GM12865 (cell line): ENCODE measurements around the gene TRAPPC12.
"Not testable (repeated sequence)": the region's sequence is repeated elsewhere in the genome, so short reads cannot be mapped to it uniquely, and the experiment has no call there.

Source experiments
- DNase-seq: peaks from one replicate; pipeline ENCODE4 v3.0.0; 2010; ENCODE audit warnings: low read depth
- H3K4me3 ChIP-seq: 2 replicates; pipeline ENCODE4 v1.5.1; 2011; ENCODE audit warnings: mild to moderate bottlenecking, low read depth, low read length, control low read depth
- TF ChIP-seq, protein P1 (sequence below): IDR thresholded peaks from 2 replicates; pipeline ENCODE4 v1.5.1; 2011; ENCODE audit warnings: low read length, control low read depth, low read depth, inconsistent platforms; ENCODE audit not compliant: insufficient read depth; ENCODE audit errors: missing control alignments

Gene TRAPPC12

DNA sequence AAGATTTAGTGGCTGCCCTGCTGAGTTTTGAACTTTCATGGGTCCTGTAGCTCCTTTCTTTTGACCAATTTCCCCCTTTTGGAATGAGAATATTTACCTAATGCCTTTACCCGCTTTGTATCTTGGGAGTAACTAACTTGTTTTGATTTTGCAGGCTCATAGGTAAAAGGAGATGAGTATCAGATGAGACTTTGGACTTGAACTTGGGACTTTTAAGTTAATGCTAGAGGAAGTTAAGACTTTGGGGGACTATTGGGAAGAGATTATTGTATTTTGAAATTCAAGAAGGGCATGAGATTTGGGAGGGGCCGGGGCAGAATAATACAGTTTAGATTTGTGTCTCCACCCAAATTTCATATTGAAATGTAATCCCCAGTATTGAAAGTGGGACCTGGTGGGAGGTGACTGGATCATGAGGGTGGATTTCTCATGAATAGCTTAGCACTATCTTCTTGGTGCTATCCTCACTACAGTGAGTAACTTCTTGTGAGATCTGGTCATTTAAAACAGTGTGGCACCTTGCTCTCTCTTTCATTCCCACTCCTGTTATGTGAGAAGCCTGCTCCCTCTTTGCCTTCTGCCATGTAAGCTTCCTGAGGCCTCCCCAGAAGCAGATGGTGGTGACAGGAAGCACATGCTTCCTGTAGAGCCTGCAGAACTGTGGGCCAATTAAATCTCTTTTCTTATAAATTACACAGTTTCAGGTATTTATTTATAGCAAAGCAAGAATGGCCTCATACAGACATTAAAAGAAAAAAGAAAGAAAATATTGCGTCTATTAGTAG, 133.7 kb downstream of the TRAPPC12 start:
- TF ChIP-seq, protein P1, sequence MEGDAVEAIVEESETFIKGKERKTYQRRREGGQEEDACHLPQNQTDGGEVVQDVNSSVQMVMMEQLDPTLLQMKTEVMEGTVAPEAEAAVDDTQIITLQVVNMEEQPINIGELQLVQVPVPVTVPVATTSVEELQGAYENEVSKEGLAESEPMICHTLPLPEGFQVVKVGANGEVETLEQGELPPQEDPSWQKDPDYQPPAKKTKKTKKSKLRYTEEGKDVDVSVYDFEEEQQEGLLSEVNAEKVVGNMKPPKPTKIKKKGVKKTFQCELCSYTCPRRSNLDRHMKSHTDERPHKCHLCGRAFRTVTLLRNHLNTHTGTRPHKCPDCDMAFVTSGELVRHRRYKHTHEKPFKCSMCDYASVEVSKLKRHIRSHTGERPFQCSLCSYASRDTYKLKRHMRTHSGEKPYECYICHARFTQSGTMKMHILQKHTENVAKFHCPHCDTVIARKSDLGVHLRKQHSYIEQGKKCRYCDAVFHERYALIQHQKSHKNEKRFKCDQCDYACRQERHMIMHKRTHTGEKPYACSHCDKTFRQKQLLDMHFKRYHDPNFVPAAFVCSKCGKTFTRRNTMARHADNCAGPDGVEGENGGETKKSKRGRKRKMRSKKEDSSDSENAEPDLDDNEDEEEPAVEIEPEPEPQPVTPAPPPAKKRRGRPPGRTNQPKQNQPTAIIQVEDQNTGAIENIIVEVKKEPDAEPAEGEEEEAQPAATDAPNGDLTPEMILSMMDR: no peak
- DNase-seq: no peak
- H3K4me3 ChIP-seq: no peak overlapping the region

DNA sequence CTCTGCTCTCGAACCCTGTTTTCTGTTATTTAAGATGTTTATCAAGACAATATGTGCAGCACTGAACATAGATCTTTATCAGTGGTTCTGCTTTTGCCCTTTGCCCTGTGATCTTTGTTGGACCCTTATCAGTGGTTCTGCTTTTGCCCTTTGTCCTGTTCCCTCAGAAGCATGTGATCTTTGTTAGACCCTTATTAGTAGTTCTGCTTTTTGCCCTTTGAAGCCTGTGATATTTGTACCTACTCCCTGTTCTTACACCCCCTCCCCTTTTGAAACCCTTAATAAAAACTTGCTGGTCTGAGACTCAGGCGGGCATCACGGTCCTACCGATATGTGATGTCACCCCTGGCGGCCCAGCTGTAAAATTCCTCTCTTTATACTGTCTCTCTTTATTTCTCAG, 135.9 kb downstream of the TRAPPC12 start:
- not testable (repeated sequence) for H3K4me3 ChIP-seq, DNase-seq

DNA sequence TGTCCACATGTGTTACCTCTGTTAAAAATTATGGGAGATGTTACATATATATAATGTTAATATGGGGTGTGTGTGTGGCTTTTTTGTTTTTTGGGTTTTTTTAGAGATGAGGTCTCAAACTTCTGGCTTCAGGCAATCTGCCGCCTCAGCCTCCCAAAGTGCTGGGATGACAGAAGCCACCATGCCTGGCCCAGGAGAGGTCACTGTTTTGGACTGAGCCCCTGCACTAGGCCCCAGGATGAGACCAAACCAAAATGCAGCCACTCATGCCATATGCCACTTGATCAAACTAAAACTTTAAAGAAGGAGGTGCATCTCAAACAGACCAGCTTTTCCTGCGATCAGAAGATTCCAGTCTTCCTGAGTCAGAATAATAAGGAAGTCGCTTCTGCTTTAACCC, 137.3 kb downstream of the TRAPPC12 start:
- H3K4me3 ChIP-seq: no peak overlapping the region

DNA sequence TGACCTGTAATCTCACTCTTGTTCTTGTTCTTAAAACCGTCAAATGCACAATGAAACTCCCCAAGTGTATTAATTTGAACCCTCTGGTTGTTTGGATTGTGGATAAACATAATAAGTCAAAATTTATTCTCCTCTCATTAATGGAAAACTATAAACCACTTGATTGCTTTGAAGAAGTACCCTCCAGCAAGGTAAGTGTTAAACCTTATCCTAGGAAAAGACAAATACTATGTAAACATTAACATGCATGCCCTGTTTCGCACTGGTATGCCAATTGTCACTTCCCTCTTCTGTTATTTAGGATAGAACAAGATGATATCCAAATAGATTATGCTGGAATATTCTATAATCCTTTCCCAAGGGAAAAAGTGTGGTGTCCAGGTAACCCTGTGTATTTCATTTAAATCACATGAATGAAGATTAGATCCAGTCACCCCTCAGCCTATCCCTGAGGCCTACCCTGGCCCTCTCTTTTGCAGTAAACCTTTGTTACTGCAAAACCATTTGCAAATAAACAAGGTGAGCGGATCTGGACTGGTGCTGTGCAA, 138.5 kb downstream of the TRAPPC12 start:
- no peak for DNase-seq
- H3K4me3 ChIP-seq: peak overlapping the region; percentile 72
- TF ChIP-seq, protein P1: no peak

More for the DNA sequence above, 137.3 kb downstream of the TRAPPC12 start:
- no peak for DNase-seq
- TF ChIP-seq, protein P1: no peak

DNA sequence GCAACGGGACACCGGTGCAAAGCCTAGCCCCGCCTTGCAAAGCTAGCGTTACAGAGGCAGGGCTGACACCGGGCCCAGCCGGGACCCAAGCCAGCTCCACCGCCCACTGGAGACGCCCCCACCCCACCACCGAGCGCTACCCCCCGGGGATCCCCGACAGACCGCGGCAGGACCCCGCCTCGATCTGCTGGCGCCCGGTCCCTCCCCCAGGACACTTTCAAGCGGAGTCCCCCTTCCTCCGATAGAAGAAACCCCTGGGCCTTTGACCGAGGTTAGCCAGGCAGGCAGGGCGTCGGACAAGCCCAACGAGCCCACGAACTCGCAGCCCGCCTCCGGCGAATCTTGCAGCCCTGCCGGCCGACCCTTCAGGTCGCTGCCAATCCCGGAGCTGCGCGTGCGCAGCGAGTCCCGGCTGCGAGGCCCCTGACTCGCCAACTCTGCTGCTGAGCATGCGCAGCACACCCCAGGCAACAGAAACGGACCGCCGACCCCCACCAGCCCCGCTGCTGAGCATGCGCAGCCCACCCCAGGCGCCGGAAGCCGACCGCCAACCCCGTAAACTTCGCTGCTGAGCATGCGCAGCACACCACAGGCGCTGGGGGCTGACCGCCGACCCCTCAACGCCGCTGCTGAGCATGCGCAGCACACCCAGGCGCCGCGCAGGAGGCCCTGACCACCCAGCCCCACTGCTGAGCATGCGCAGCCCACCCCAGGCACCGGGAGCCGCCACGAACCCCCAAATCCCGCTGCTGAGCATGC, 139.2 kb downstream of the TRAPPC12 start:
- TF ChIP-seq, protein P1: no peak
- DNase-seq: peak; percentile 99
- H3K4me3 ChIP-seq: peak overlapping the region; percentile 74

DNA sequence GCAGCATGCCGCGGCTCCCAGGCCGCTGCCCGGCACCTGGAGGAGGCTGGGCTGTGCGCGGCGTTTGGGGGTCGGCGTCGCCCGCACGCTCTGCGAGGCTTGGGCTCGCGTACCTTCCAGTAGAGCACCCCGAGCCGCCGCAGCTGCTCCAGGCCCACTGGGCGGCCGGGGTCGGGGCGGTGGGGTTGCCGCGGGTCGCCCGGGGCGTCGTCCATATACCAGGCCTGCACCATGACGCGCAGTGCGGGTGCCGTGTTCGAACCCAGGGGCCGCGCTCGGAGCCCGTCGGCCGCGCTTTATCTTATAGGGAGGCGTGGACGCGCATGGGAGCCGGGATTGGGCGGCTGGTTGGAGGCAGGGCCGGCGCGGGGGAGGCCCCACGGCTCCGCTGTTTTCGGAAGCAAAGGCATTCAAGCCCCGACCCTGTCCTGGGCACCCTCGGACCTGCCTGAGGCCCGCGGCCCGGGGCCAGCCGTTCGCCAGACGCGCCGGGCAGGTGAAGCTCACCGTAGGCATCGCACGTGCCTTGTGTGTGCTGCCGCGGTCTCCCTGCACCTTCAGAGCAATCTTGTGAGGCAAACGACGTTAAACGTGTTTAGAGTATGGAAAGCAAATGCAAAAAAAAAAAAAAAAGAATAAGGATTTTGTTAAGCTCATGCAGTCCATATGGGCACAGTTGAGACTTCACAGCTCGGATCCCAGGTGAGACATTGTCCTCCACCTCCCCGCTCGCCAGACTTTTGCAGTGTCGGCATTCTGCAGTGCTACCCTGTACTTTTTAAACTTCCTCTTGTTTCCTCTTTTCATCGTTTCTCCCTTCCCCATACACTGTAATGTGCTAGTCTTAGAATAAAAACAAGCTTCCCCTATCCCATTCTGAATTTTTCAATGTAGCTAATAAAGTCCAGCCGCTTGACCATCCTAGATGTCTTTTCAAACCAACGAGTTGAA, 140.0 kb downstream of the TRAPPC12 start, which contains the start of gene ADI1:
Gene ADI1, minus strand, starts transcription at position 277 of the 951 bp plus-strand sequence. Its CDS starts 44 bp downstream, at position 233.
- DNase-seq: peak; percentile 93
- H3K4me3 ChIP-seq: peak within 1 kb of the TSS; percentile 74
- TF ChIP-seq, protein P1: no peak
